DMS53 treated with DMSO at 0.1 percent for 48 hours (cell line): ENCODE measurements around the gene FKBP9.
"Not testable (repeated sequence)": the region's sequence is repeated elsewhere in the genome, so short reads cannot be mapped to it uniquely, and the experiment has no call there.

Experiments
- DNase-seq: peaks from one replicate; lab custom pipeline; 2025; ENCODE audit not compliant: unreplicated experiment; lab: John Stamatoyannopoulos, UW

The FKBP9 gene

GRCh38 chr7:32952876-32953275 lies 4.4 kb upstream of the FKBP9 start:
- DNase-seq, result no peak

GRCh38 chr7:32958046-32959025 lies 1.1 kb downstream of the FKBP9 start:
- peak; percentile 78 for DNase-seq

- not testable (repeated sequence) for DNase-seq
Measured at GRCh38 chr7:32963880-32964301, 6.7 kb downstream of the FKBP9 start.

GRCh38 chr7:32964461-32965159 lies 7.4 kb downstream of the FKBP9 start:
- not testable (repeated sequence) for DNase-seq

GRCh38 chr7:32966489-32967267 lies 9.4 kb downstream of the FKBP9 start:
- not testable (repeated sequence) for DNase-seq

- not testable (repeated sequence) for DNase-seq
Measured at GRCh38 chr7:32967268-32967582, 10.0 kb downstream of the FKBP9 start.

- not testable (repeated sequence) for DNase-seq
Measured at GRCh38 chr7:32971967-32972366, 14.7 kb downstream of the FKBP9 start.

GRCh38 chr7:32977159-32977558 lies 19.9 kb downstream of the FKBP9 start:
- not testable (repeated sequence) for DNase-seq

GRCh38 chr7:32979246-32979645 lies 22.0 kb downstream of the FKBP9 start:
- DNase-seq, result not testable (repeated sequence)

GRCh38 chr7:32979902-32980301 lies 22.7 kb downstream of the FKBP9 start:
- not testable (repeated sequence) for DNase-seq

- peak; percentile 97 for DNase-seq
Measured at GRCh38 chr7:32988148-32988547, 30.9 kb downstream of the FKBP9 start.

- not testable (repeated sequence) for DNase-seq
Measured at GRCh38 chr7:32991068-32991585, 33.9 kb downstream of the FKBP9 start.

- not testable (repeated sequence) for DNase-seq
Measured at GRCh38 chr7:32991975-32992700, 34.9 kb downstream of the FKBP9 start.

GRCh38 chr7:32992750-32993149 lies 35.5 kb downstream of the FKBP9 start:
- DNase-seq, result not testable (repeated sequence)

GRCh38 chr7:32997956-32998355 lies 40.7 kb downstream of the FKBP9 start:
- not testable (repeated sequence) for DNase-seq

GRCh38 chr7:32998361-32999171 lies 41.3 kb downstream of the FKBP9 start:
- DNase-seq, result peak; percentile 90

GRCh38 chr7:32999380-32999779 lies 42.1 kb downstream of the FKBP9 start:
- not testable (repeated sequence) for DNase-seq

GRCh38 chr7:33003111-33003510 lies 45.9 kb downstream of the FKBP9 start:
- DNase-seq, result not testable (repeated sequence)

GRCh38 chr7:33004104-33004616 lies 46.9 kb downstream of the FKBP9 start:
- DNase-seq, result not testable (repeated sequence)
